GM23338 (cell line): ENCODE data around the gene MAST3. TPM values are rescaled to one million over a fixed set of nuclear protein-coding genes. Genes with fewer than 3 reads are reported as not detected.

ENCODE experiments used
- ATAC-seq: fragments of 200-7000 bp; cut with Tn5 transposase; 3 replicates; pipeline ENCODE4 v1.9.1; 2020
- DNase-seq: peaks from one replicate; pipeline ENCODE4 v3.0.0-alpha.2; 2015; ENCODE audit warnings: low spot score
- H2AFZ ChIP-seq: fragments of 200-600 bp; sonication (generic); 2 replicates; pipeline ENCODE4 v1.8.0; 2016; ENCODE audit warnings: antibody characterized with exemption, mild to moderate bottlenecking, moderate library complexity
- H3F3A ChIP-seq: fragments of 200-600 bp; sonication (generic); replicated peaks from 2 replicates; pipeline ENCODE4 v1.8.0; 2017; ENCODE audit warnings: antibody characterized with exemption, mixed run types, low read depth
- H3K27ac ChIP-seq: fragments of 200-600 bp; sonication (generic); 2 replicates; pipeline ENCODE4 v1.6.1; 2016; ENCODE audit warnings: low read depth
- H3K27me3 ChIP-seq: fragments of 200-600 bp; sonication (generic); 2 replicates; pipeline ENCODE4 v1.8.0; 2016; ENCODE audit warnings: mild to moderate bottlenecking, mixed run types, moderate library complexity; ENCODE audit not compliant: insufficient read depth
- H3K36me3 ChIP-seq: fragments of 200-600 bp; sonication (generic); 2 replicates; pipeline ENCODE4 v1.8.0; 2016; ENCODE audit warnings: mild to moderate bottlenecking; ENCODE audit not compliant: insufficient read depth
- H3K4me1 ChIP-seq: fragments of 200-600 bp; sonication (generic); 2 replicates; pipeline ENCODE4 v1.8.0; 2016; ENCODE audit warnings: mild to moderate bottlenecking, moderate library complexity; ENCODE audit not compliant: insufficient read depth
- H3K4me2 ChIP-seq: fragments of 200-600 bp; sonication (generic); 2 replicates; pipeline ENCODE4 v1.7.1; 2017; ENCODE audit warnings: mixed run types
- H3K4me3 ChIP-seq: fragments of 200-600 bp; sonication (generic); 2 replicates; pipeline ENCODE4 v1.6.1; 2016; ENCODE audit warnings: mixed run types
- H3K79me2 ChIP-seq: fragments of 200-600 bp; sonication (generic); replicated peaks from 2 replicates; pipeline ENCODE4 v1.8.0; 2017; ENCODE audit warnings: mild to moderate bottlenecking; ENCODE audit not compliant: insufficient read depth
- H3K9me2 ChIP-seq: fragments of 200-600 bp; sonication (generic); 2 replicates; pipeline ENCODE4 v1.8.0; 2017; ENCODE audit not compliant: insufficient read depth
- H4K20me1 ChIP-seq: fragments of 200-600 bp; sonication (generic); replicated peaks from 2 replicates; pipeline ENCODE4 v1.8.0; 2017; ENCODE audit warnings: mild to moderate bottlenecking; ENCODE audit not compliant: insufficient read depth
- H3K27ac Mint-ChIP-seq: 2 replicates; pipeline ENCODE4 v1.8.0; 2020; ENCODE audit warnings: inconsistent platforms, mild to moderate bottlenecking, moderate library complexity, mixed read lengths
- H3K27me3 Mint-ChIP-seq: 3 replicates; pipeline ENCODE4 v1.8.0; 2022; ENCODE audit warnings: low read depth, mild to moderate bottlenecking, moderate library complexity, mixed read lengths, inconsistent platforms; ENCODE audit not compliant: insufficient read depth, poor library complexity
- H3K36me3 Mint-ChIP-seq: 3 replicates; pipeline ENCODE4 v1.8.0; 2021; ENCODE audit warnings: low read depth, mild to moderate bottlenecking, inconsistent platforms, moderate library complexity, mixed read lengths
- H3K4me1 Mint-ChIP-seq: 3 replicates; pipeline ENCODE4 v1.8.0; 2020; ENCODE audit warnings: mild to moderate bottlenecking, inconsistent platforms, mixed read lengths
- H3K4me3 Mint-ChIP-seq: 3 replicates; pipeline ENCODE4 v1.8.0; 2021; ENCODE audit warnings: moderate library complexity, mild to moderate bottlenecking, inconsistent platforms, mixed read lengths
- H3K9me3 Mint-ChIP-seq: 3 replicates; pipeline ENCODE4 v1.8.0; 2020; ENCODE audit warnings: moderate library complexity, mild to moderate bottlenecking, inconsistent platforms, mixed read lengths
- CTCF ChIP-seq, 2 experiments: fragments of 200-600 bp in 1 of 2; sonication (generic) in 1 of 2; conservative IDR thresholded peaks; 2 replicates each; pipeline versions ENCODE4 v1.5.1 to v1.6.1; 2016 to 2017; ENCODE audit warnings: antibody characterized with exemption in 2 of 2, low read depth in 2 of 2, mild to moderate bottlenecking in 2 of 2, moderate library complexity in 1 of 2
- EZH2 ChIP-seq: fragments of 200-600 bp; sonication (generic); IDR thresholded peaks from one replicate; pipeline ENCODE4 v1.8.0; 2017; ENCODE audit warnings: antibody characterized with exemption, mild to moderate bottlenecking, low read depth; ENCODE audit not compliant: unreplicated experiment
- EZH2phosphoT487 ChIP-seq: fragments of 200-600 bp; sonication (generic); IDR thresholded peaks from one replicate; pipeline ENCODE4 v1.8.1; 2018; ENCODE audit warnings: antibody characterized with exemption; ENCODE audit not compliant: unreplicated experiment
- POLR2AphosphoS5 ChIP-seq: IDR thresholded peaks from 2 replicates; pipeline ENCODE4 v1.6.1; 2016; ENCODE audit warnings: antibody characterized with exemption, low read depth
- STAT1 ChIP-seq: IDR thresholded peaks from one replicate; pipeline ENCODE4 v1.6.1; 2016; ENCODE audit warnings: antibody characterized with exemption; ENCODE audit not compliant: unreplicated experiment
- ZNF114 ChIP-seq: fragments of 250-450 bp; sonication (Bioruptor Pico); IDR thresholded peaks from 2 replicates; pipeline ENCODE4 v1.5.0; 2020; ENCODE audit warnings: mild to moderate bottlenecking, moderate library complexity
- ZNF462 ChIP-seq: fragments of 250-450 bp; sonication (Bioruptor Pico); IDR thresholded peaks from 2 replicates; pipeline ENCODE4 v1.5.0; 2020; ENCODE audit warnings: mild to moderate bottlenecking, moderate library complexity
- polyA plus RNA-seq: library from polyadenylated mRNA; unstranded; fragments of >200 nt; fragmentation: Nextera tagmentation; extraction: Ambion mirVana; gene quantifications from 2 replicates; pipeline ENCODE4 v1.2.1, GENCODE V29; 2016
- total RNA-seq: library from RNA; depleted of rRNA; stranded (reverse); fragments of >200 nt; shearing (Covaris generic); gene quantifications from 2 replicates; pipeline ENCODE4 v1.2.3, GENCODE V29; 2014
- TF ChIP-seq, protein P1 (sequence below): IDR thresholded peaks from 2 replicates; pipeline ENCODE4 v1.6.1; 2016; ENCODE audit warnings: antibody characterized with exemption
- TF ChIP-seq, protein P2 (sequence below): IDR thresholded peaks from one replicate; pipeline ENCODE4 v1.6.1; 2018; ENCODE audit warnings: antibody characterized with exemption; ENCODE audit not compliant: unreplicated experiment

The MAST3 gene
- total and polyA plus RNA-seq, 2 experiments from 2014 or later: 5.6 to 8.8 TPM

GRCh38 chr19:18112989-18113478, 15.5 kb downstream of the MAST3 start:
- H3K27me3 Mint-ChIP-seq: peaks cover 25% of the 10 kb centered on the region
- peak; percentile 55 for ATAC-seq
- H3K4me2 ChIP-seq: no peak overlapping the region
- H3K4me3 Mint-ChIP-seq: no peak overlapping the region; the same call in 2 of the 3 replicates
- DNase-seq: peak; percentile 94
- no peaks in the 10 kb centered on the region for H3K79me2 ChIP-seq
- H3K4me1 ChIP-seq: peaks cover 11% of the 10 kb centered on the region; the same call in 1 of the 2 replicates
- no peak overlapping the region for H2AFZ ChIP-seq
- no peak for TF ChIP-seq ZNF114
- peak; percentile 75 to 97 for TF ChIP-seq CTCF (conservative IDR thresholded peaks at IDR 0.05; ENCODE audit: low read depth in 2 of 2)
- H3K27me3 ChIP-seq: peaks cover 21% of the 10 kb centered on the region
- H3F3A ChIP-seq: peaks cover 11% of the 10 kb centered on the region; the same call in 1 of the 2 replicates
- H3K36me3 ChIP-seq: no peaks in the 10 kb centered on the region
- H3K4me1 Mint-ChIP-seq: peaks cover 13% of the 10 kb centered on the region
- H3K36me3 Mint-ChIP-seq: no peaks in the 10 kb centered on the region; the same call in 2 of the 3 replicates
- H3K9me3 Mint-ChIP-seq: no peaks in the 10 kb centered on the region
- H3K27ac Mint-ChIP-seq: no peak overlapping the region
- no peak overlapping the region for H3K27ac ChIP-seq
- H4K20me1 ChIP-seq: no peaks in the 10 kb centered on the region
- no peaks in the 10 kb centered on the region for H3K9me2 ChIP-seq
- H3K4me3 ChIP-seq: no peak overlapping the region

DNA sequence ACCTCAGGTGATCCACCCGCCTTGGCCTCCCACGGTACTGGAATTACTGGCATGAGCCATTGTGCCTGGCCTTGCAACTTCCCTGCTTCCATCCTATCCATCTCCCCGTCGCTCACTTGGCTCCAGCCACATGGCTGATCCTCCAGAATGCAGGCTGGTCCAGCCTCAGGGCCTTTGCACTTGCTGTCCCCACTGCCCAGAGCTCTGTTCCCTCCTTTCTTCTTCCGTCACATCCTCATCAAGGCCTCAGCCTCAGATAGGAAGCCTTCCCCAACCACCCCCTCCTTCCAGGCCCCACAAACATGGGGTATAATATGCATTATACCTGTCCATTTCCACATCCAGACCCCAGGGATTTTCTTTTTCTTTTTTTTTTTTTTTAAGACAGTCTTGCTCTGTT, 16.2 kb downstream of the MAST3 start:
- no peaks in the 10 kb centered on the region for H3K36me3 ChIP-seq
- no peak for DNase-seq
- H3K4me2 ChIP-seq: no peak overlapping the region
- peaks cover 24% of the 10 kb centered on the region for H3K27me3 Mint-ChIP-seq
- peaks cover 6% of the 10 kb centered on the region for H3K79me2 ChIP-seq
- no peak overlapping the region for H2AFZ ChIP-seq
- no peak overlapping the region for H3K27ac Mint-ChIP-seq
- peaks cover 16% of the 10 kb centered on the region; the same call in 1 of the 2 replicates for H3K4me1 ChIP-seq
- H3K27me3 ChIP-seq: peaks cover 13% of the 10 kb centered on the region
- no peak overlapping the region for H3K4me3 Mint-ChIP-seq
- H3K36me3 Mint-ChIP-seq: no peaks in the 10 kb centered on the region; the same call in 2 of the 3 replicates
- no peaks in the 10 kb centered on the region for H3K9me2 ChIP-seq
- H3F3A ChIP-seq: peaks cover 11% of the 10 kb centered on the region; the same call in 1 of the 2 replicates
- H3K4me1 Mint-ChIP-seq: peaks cover 13% of the 10 kb centered on the region
- no peak overlapping the region for H3K27ac ChIP-seq
- ATAC-seq: no peak
- H4K20me1 ChIP-seq: no peaks in the 10 kb centered on the region; the same call in 1 of the 2 replicates
- H3K4me3 ChIP-seq: no peak overlapping the region
- no peaks in the 10 kb centered on the region for H3K9me3 Mint-ChIP-seq
- TF ChIP-seq, protein P1, sequence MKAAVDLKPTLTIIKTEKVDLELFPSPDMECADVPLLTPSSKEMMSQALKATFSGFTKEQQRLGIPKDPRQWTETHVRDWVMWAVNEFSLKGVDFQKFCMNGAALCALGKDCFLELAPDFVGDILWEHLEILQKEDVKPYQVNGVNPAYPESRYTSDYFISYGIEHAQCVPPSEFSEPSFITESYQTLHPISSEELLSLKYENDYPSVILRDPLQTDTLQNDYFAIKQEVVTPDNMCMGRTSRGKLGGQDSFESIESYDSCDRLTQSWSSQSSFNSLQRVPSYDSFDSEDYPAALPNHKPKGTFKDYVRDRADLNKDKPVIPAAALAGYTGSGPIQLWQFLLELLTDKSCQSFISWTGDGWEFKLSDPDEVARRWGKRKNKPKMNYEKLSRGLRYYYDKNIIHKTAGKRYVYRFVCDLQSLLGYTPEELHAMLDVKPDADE: no peak
- TF ChIP-seq POLR2AphosphoS5: no peak
- TF ChIP-seq EZH2phosphoT487: no peak
- TF ChIP-seq EZH2: no peak
- TF ChIP-seq, protein P2, sequence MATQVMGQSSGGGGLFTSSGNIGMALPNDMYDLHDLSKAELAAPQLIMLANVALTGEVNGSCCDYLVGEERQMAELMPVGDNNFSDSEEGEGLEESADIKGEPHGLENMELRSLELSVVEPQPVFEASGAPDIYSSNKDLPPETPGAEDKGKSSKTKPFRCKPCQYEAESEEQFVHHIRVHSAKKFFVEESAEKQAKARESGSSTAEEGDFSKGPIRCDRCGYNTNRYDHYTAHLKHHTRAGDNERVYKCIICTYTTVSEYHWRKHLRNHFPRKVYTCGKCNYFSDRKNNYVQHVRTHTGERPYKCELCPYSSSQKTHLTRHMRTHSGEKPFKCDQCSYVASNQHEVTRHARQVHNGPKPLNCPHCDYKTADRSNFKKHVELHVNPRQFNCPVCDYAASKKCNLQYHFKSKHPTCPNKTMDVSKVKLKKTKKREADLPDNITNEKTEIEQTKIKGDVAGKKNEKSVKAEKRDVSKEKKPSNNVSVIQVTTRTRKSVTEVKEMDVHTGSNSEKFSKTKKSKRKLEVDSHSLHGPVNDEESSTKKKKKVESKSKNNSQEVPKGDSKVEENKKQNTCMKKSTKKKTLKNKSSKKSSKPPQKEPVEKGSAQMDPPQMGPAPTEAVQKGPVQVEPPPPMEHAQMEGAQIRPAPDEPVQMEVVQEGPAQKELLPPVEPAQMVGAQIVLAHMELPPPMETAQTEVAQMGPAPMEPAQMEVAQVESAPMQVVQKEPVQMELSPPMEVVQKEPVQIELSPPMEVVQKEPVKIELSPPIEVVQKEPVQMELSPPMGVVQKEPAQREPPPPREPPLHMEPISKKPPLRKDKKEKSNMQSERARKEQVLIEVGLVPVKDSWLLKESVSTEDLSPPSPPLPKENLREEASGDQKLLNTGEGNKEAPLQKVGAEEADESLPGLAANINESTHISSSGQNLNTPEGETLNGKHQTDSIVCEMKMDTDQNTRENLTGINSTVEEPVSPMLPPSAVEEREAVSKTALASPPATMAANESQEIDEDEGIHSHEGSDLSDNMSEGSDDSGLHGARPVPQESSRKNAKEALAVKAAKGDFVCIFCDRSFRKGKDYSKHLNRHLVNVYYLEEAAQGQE: no peak
- no peak for TF ChIP-seq ZNF462
- TF ChIP-seq STAT1: no peak
- no peak for TF ChIP-seq ZNF114
